Astrocyte of the hippocampus (primary cell): Measurements from ENCODE around the gene NKX1-2.

ENCODE experiments used
- DNase-seq: peaks from one replicate; pipeline ENCODE4 v3.0.0; 2011; ENCODE audit warnings: low read depth, low spot score

The NKX1-2 gene

GRCh38 chr10:124476043-124476725, 26.3 kb upstream of the NKX1-2 start:
- no peak for DNase-seq

GRCh38 chr10:124474514-124475070, 24.8 kb upstream of the NKX1-2 start:
- no peak for DNase-seq

- no peak for DNase-seq
These were observed 23.2 kb upstream of the NKX1-2 start for GRCh38 chr10:124473070-124473469.

GRCh38 chr10:124472071-124472470, 22.2 kb upstream of the NKX1-2 start:
- DNase-seq = no peak

GRCh38 chr10:124470544-124471434, 21.0 kb upstream of the NKX1-2 start:
- no peak for DNase-seq

- no peak for DNase-seq
These were observed 20.2 kb upstream of the NKX1-2 start for GRCh38 chr10:124469956-124470484.

- no peak for DNase-seq
These were observed 18.8 kb upstream of the NKX1-2 start for GRCh38 chr10:124468624-124469023.

GRCh38 chr10:124467165-124467564, 17.3 kb upstream of the NKX1-2 start:
- no peak for DNase-seq

- DNase-seq = no peak
These were observed 16.1 kb upstream of the NKX1-2 start for GRCh38 chr10:124465777-124466488.

- DNase-seq = no peak
These were observed 15.4 kb upstream of the NKX1-2 start for GRCh38 chr10:124465003-124465776.

GRCh38 chr10:124464028-124464965, 14.5 kb upstream of the NKX1-2 start:
- no peak for DNase-seq

GRCh38 chr10:124462348-124462695, 12.5 kb upstream of the NKX1-2 start:
- DNase-seq = no peak

- peak; percentile 93 for DNase-seq
These were observed 12.0 kb upstream of the NKX1-2 start, which contains the start of gene LHPP for GRCh38 chr10:124461642-124462347. LHPP (plus strand) TSS chr10:124461823; CDS start chr10:124461863, 40 bp downstream.

GRCh38 chr10:124460144-124460543, 10.3 kb upstream of the NKX1-2 start:
- DNase-seq = no peak

- DNase-seq = no peak
These were observed 9.6 kb upstream of the NKX1-2 start for GRCh38 chr10:124459395-124459794.

- DNase-seq = no peak
These were observed 9.1 kb upstream of the NKX1-2 start for GRCh38 chr10:124458889-124459288.

- DNase-seq = no peak
These were observed 8.6 kb upstream of the NKX1-2 start for GRCh38 chr10:124458473-124458872.

GRCh38 chr10:124455441-124455840, 5.6 kb upstream of the NKX1-2 start:
- no peak for DNase-seq

GRCh38 chr10:124453960-124454610, 4.2 kb upstream of the NKX1-2 start:
- DNase-seq = no peak
